Tibial nerve (tissue), 4 donors: ENCODE data around the gene LCLAT1. TPM values are rescaled to one million over a fixed set of nuclear protein-coding genes. Genes with fewer than 3 reads are reported as not detected.

ENCODE experiments used
- DNase-seq, 2 donors: peaks; one replicate each; pipeline ENCODE4 v3.0.0-alpha.2; 2019; ENCODE audit warnings: low spot score in 2 of 2
- H3K27ac ChIP-seq, 4 donors: fragments of 200-600 bp; sonication (generic) in 3 of 4; one replicate each; pipeline ENCODE4 v1.5.1; 2017 to 2019; ENCODE audit warnings: mild to moderate bottlenecking in 1 of 4
- H3K27me3 ChIP-seq, 2 donors: fragments of 200-600 bp; sonication (generic) in 1 of 2; one replicate each; pipeline versions ENCODE4 v1.5.1 to v1.6.0; 2017 to 2019
- H3K36me3 ChIP-seq, 3 donors: fragments of 200-600 bp; sonication (generic); one replicate each; pipeline ENCODE4 v1.5.1; 2018 to 2019
- H3K4me1 ChIP-seq, 4 donors: fragments of 200-600 bp; sonication (generic) in 3 of 4; one replicate each; pipeline ENCODE4 v1.5.1; 2017 to 2019
- H3K4me3 ChIP-seq, 4 donors: fragments of 200-600 bp; sonication (generic) in 3 of 4; one replicate each; pipeline ENCODE4 v1.5.1; 2017 to 2019; ENCODE audit warnings: mild to moderate bottlenecking in 1 of 4, moderate library complexity in 1 of 4
- H3K9me3 ChIP-seq, 4 donors: fragments of 200-600 bp; sonication (generic) in 3 of 4; one replicate each; pipeline ENCODE4 v1.5.1; 2017 to 2019
- EP300 ChIP-seq, 2 donors: sonication (generic); formaldehyde crosslinking; IDR thresholded peaks; one replicate each; pipeline ENCODE4 v1.6.1; 2017; ENCODE audit warnings: antibody characterized with exemption in 2 of 2, mild to moderate bottlenecking in 1 of 2
- POLR2A ChIP-seq, 2 donors: fragments of 450-650 bp; IDR thresholded peaks; one replicate each; pipeline ENCODE4 v1.6.1; 2017; ENCODE audit warnings: antibody characterized with exemption in 2 of 2, mild to moderate bottlenecking in 2 of 2, moderate library complexity in 2 of 2
- WGBS, 2 donors: methylation state at CpG; one replicate each; pipeline ENCODE4 v1.1.5; 2018; 5-methylcytosine and 5-hydroxymethylcytosine counted together
- total RNA-seq, 4 donors: library from RNA; depleted of rRNA; stranded (reverse); fragments of >200 nt; gene quantifications; one replicate each; pipeline ENCODE4 v1.1.0, GENCODE V29; 2016
- TF ChIP-seq, protein P1 (sequence below), 5 experiments: fragments of 200-600 bp in 3 of 5; fragments of 450-650 bp in 2 of 5; sonication (generic) in 3 of 5; IDR thresholded peaks; one replicate each; pipeline ENCODE4 v1.5.1; 2016 to 2019; ENCODE audit warnings: antibody characterized with exemption in 5 of 5, mild to moderate bottlenecking in 3 of 5, moderate library complexity in 2 of 5

The LCLAT1 gene
- total RNA-seq, 4 donors from 2014 or later = 8.4 to 15.9 (median 11.8) TPM

DNA sequence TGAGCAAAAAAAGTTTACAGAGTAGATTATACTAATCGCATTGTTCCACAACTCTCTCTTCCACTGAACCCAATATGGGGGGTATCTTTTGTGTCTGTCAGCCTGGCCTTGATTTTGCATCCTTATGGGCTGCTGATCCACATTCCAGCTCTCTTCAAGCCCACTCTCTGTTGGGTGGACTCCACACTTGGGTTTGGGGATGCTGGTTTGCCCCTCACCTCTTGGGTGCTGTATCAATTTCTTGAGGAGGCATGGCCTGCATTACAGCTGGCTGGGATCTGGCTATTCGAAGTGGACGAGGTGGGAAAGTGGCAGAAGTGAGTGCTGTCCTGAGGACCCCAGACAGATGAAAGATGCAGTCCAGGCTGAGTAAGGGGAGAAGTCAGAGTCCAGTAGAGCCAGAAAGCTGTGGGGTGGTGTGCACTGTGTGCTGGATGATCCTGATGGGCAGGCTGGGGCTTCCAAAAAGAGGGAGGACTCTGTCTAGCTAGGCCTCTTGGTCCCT lies 218.8 kb downstream of the LCLAT1 start:
- Histone ChIP-seq H3K27ac (no peak overlapping the region), H3K36me3 (no peaks in the 10 kb centered on the region), H3K4me1 (no peaks in the 10 kb centered on the region), H3K27me3 (no peaks in the 10 kb centered on the region), H3K9me3 (peaks cover 0 to 16% (median 0%) of the 10 kb centered on the region in 4 donors), H3K4me3 (no peak overlapping the region)
- DNase-seq = no peak
- TF ChIP-seq POLR2A (IDR thresholded peaks at IDR 0.05) = no peak
- TF ChIP-seq EP300 (IDR thresholded peaks at IDR 0.05) = no peak
- TF ChIP-seq, protein P1, sequence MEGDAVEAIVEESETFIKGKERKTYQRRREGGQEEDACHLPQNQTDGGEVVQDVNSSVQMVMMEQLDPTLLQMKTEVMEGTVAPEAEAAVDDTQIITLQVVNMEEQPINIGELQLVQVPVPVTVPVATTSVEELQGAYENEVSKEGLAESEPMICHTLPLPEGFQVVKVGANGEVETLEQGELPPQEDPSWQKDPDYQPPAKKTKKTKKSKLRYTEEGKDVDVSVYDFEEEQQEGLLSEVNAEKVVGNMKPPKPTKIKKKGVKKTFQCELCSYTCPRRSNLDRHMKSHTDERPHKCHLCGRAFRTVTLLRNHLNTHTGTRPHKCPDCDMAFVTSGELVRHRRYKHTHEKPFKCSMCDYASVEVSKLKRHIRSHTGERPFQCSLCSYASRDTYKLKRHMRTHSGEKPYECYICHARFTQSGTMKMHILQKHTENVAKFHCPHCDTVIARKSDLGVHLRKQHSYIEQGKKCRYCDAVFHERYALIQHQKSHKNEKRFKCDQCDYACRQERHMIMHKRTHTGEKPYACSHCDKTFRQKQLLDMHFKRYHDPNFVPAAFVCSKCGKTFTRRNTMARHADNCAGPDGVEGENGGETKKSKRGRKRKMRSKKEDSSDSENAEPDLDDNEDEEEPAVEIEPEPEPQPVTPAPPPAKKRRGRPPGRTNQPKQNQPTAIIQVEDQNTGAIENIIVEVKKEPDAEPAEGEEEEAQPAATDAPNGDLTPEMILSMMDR (IDR thresholded peaks at IDR 0.05) = no peak
- 80 to 95% methylated on average over 3 of the region's 3 CpGs for WGBS, 2 donors

DNA sequence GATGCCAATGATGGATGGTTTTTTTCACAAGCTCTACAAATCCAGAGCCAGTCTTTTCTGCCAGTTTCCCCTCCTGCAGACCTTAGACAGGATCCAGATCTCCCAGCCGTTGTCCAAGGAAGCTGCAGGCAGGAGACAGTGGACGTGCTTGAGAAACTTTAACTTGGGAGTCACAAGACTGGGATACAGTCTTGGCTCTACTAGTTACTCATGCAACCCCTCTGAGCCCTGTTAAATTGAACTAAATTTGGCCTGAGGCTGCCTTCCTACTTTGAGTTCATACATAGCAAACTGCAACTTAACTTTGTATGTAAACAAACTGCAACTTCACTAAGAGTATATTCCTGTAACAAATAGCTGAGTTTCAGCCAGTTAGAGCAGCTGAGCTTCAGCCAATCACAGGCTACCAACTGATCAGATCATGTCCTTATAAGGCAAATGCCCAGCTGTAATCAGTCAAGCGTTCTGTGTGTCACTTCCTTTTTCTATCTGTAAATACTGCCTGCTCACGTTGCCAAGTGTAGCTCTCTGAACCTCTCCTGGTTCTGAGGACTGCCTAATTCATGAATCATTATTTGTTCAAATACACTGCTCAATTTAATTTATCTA lies 219.3 kb downstream of the LCLAT1 start:
- TF ChIP-seq, protein P1 (IDR thresholded peaks at IDR 0.05) = no peak
- TF ChIP-seq POLR2A (IDR thresholded peaks at IDR 0.05) = no peak
- no peak for TF ChIP-seq EP300 (IDR thresholded peaks at IDR 0.05)
- H3K27ac ChIP-seq = no peak overlapping the region
- H3K27me3 ChIP-seq = no peaks in the 10 kb centered on the region
- no peak overlapping the region for H3K4me3 ChIP-seq
- H3K4me1 ChIP-seq = no peaks in the 10 kb centered on the region
- no peak for DNase-seq
- H3K36me3 ChIP-seq = no peaks in the 10 kb centered on the region
- peaks cover 0 to 18% (median 0%) of the 10 kb centered on the region in 4 donors for H3K9me3 ChIP-seq
- WGBS, 2 donors = 49 to 56% methylated on average over 4 of the region's 4 CpGs

DNA sequence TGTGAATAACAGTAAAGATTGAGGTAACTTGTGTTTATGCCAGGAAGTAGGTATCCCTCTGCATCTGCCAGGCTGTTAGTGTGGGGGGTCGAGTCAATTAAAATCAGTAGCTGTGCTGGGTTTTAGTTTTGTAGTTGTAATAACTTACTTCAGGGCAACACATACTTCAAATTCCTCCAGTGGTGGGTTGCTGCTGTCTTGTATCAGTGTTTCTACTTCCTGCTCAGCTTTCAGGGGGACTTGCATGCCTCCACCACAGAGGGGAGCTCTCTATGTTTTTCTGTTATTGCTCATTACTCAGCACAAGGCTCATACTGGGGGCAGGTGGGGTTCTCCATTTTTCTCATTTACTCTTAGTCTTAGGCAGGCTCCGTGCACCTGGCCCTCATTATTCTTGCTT lies 223.4 kb downstream of the LCLAT1 start:
- DNase-seq = no peak
- Histone ChIP-seq H3K9me3 (peaks cover 0 to 20% (median 0%) of the 10 kb centered on the region in 4 donors), H3K27me3 (no peaks in the 10 kb centered on the region), H3K4me3 (no peak overlapping the region), H3K27ac (no peak overlapping the region), H3K4me1 (no peaks in the 10 kb centered on the region), H3K36me3 (no peaks in the 10 kb centered on the region)
- 76 to 85% methylated on average over 2 of the region's 2 CpGs for WGBS, 2 donors
- TF ChIP-seq POLR2A (IDR thresholded peaks at IDR 0.05) = no peak
- no peak for TF ChIP-seq EP300 (IDR thresholded peaks at IDR 0.05)
- TF ChIP-seq, protein P1 (IDR thresholded peaks at IDR 0.05) = no peak

DNA sequence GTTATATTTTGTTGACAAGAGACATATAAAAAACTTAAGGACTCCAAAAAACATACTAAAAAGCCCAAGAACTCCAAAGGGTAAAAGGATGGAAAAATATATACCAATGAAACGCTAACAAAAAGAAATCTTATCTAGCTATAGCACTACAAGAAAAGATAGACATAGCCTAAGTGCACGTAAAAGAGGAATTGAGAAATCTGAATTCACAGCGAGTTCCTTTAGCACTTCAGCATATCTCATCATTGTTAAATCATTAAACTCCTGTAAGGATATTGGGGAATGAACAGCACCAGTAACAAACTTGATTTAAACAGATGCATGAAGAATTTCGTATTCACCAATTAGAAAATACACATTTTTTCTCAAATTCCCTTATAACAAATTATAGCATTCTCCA lies 226.1 kb downstream of the LCLAT1 start:
- 83 to 90% methylated on average over 4 of the region's 4 CpGs for WGBS, 2 donors
- TF ChIP-seq POLR2A (IDR thresholded peaks at IDR 0.05) = no peak
- TF ChIP-seq EP300 (IDR thresholded peaks at IDR 0.05) = no peak
- TF ChIP-seq, protein P1 (IDR thresholded peaks at IDR 0.05) = no peak
- Histone ChIP-seq H3K27ac (no peak overlapping the region), H3K27me3 (no peaks in the 10 kb centered on the region), H3K9me3 (peaks cover 0 to 20% (median 0%) of the 10 kb centered on the region in 4 donors), H3K4me3 (no peak overlapping the region), H3K4me1 (no peaks in the 10 kb centered on the region), H3K36me3 (no peaks in the 10 kb centered on the region)
- no peak for DNase-seq

DNA sequence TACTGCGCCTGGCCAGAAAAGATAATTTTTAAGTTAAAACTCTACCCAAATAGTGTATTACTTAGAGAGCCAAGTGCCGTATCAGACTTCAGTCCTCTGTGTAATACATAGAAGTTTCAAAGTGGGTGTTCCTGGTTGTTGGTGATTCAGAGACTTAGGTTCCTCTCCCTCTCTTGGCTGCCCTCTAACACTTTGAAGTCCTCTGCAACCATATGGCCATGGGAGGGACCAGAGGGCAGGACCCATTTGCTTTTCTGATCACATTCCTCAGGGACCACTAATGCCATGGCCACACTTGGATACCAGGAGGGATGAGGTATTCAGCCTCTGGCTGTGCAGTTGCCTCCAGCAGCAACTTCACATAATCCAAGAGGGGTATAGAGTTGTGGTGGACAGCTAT lies 228.7 kb downstream of the LCLAT1 start:
- Histone ChIP-seq H3K27ac (no peak overlapping the region), H3K36me3 (no peaks in the 10 kb centered on the region), H3K4me3 (no peak overlapping the region), H3K9me3 (peaks cover 0 to 5% (median 0%) of the 10 kb centered on the region in 4 donors), H3K4me1 (no peaks in the 10 kb centered on the region), H3K27me3 (no peaks in the 10 kb centered on the region)
- TF ChIP-seq, protein P1 (IDR thresholded peaks at IDR 0.05) = no peak
- TF ChIP-seq EP300 (IDR thresholded peaks at IDR 0.05) (no peak), POLR2A (IDR thresholded peaks at IDR 0.05) (no peak)
- no peak for DNase-seq
- WGBS, 2 donors = 87 to 94% methylated on average over 2 of the region's 2 CpGs
